H1 (cell line): ENCODE data around the gene SLMAP.

Experiments
- CEBPB ChIP-seq: IDR thresholded peaks from 2 replicates; pipeline ENCODE4 v1.6.1; 2012; ENCODE audit warnings: low read depth, low read length
- CREB1 ChIP-seq: IDR thresholded peaks from 2 replicates; pipeline ENCODE4 v1.6.1; 2012; ENCODE audit warnings: inconsistent platforms
- EZH2 ChIP-seq: fragments of 200-600 bp; sonication (generic); IDR thresholded peaks from 2 replicates; pipeline ENCODE4 v1.7.1; 2012; ENCODE audit warnings: low read depth, mild to moderate bottlenecking, moderate library complexity, low read length, inconsistent platforms; ENCODE audit not compliant: severe bottlenecking
- GABPA ChIP-seq: IDR thresholded peaks from 2 replicates; pipeline ENCODE4 v1.6.1; 2011; ENCODE audit warnings: mild to moderate bottlenecking, low read length, moderate library complexity, borderline replicate concordance; ENCODE audit not compliant: insufficient read depth
- HDAC2 ChIP-seq, 2 experiments: fragments of 300-600 bp in 1 of 2; sonication (generic) in 1 of 2; IDR thresholded peaks; 2 replicates each; pipeline ENCODE4 v1.6.1; 2011 to 2012; ENCODE audit warnings: low read depth in 2 of 2, low read length in 2 of 2, mild to moderate bottlenecking in 2 of 2, moderate library complexity in 2 of 2, borderline replicate concordance in 1 of 2, inconsistent platforms in 1 of 2
- KDM5A ChIP-seq: fragments of 200-600 bp; IDR thresholded peaks from 2 replicates; pipeline ENCODE4 v1.7.1; 2012; ENCODE audit warnings: mild to moderate bottlenecking, low read length, inconsistent platforms, mixed read lengths
- POLR2A ChIP-seq, 2 experiments: IDR thresholded peaks; 1 replicate in 1 of 2; 2 replicates in 1 of 2; pipeline ENCODE4 v1.6.1; 2011; ENCODE audit warnings: low read depth in 2 of 2, low read length in 2 of 2, mild to moderate bottlenecking in 2 of 2; ENCODE audit errors: control extremely low read depth in 1 of 2
- POLR2AphosphoS5 ChIP-seq: IDR thresholded peaks from 2 replicates; pipeline ENCODE4 v1.6.1; 2011; ENCODE audit warnings: low read depth, low read length
- RXRA ChIP-seq: IDR thresholded peaks from 2 replicates; pipeline ENCODE4 v1.6.1; 2011; ENCODE audit warnings: low read depth, mild to moderate bottlenecking, low read length, moderate library complexity; ENCODE audit not compliant: insufficient read depth
- YY1 ChIP-seq: IDR thresholded peaks from 2 replicates; pipeline ENCODE4 v1.6.1; 2011; ENCODE audit warnings: low read depth, mild to moderate bottlenecking, low read length
- TF ChIP-seq, protein P1 (sequence below), 3 experiments: IDR thresholded peaks; 1 replicate in 2 of 3; 2 replicates in 1 of 3; pipeline versions ENCODE4 v1.5.1 to v1.6.1; 2011; ENCODE audit warnings: low read length in 3 of 3, mild to moderate bottlenecking in 3 of 3, inconsistent platforms in 2 of 3, low read depth in 1 of 3, moderate library complexity in 1 of 3; ENCODE audit not compliant: insufficient read depth in 1 of 3; ENCODE audit errors: control extremely low read depth in 1 of 3

DNA sequence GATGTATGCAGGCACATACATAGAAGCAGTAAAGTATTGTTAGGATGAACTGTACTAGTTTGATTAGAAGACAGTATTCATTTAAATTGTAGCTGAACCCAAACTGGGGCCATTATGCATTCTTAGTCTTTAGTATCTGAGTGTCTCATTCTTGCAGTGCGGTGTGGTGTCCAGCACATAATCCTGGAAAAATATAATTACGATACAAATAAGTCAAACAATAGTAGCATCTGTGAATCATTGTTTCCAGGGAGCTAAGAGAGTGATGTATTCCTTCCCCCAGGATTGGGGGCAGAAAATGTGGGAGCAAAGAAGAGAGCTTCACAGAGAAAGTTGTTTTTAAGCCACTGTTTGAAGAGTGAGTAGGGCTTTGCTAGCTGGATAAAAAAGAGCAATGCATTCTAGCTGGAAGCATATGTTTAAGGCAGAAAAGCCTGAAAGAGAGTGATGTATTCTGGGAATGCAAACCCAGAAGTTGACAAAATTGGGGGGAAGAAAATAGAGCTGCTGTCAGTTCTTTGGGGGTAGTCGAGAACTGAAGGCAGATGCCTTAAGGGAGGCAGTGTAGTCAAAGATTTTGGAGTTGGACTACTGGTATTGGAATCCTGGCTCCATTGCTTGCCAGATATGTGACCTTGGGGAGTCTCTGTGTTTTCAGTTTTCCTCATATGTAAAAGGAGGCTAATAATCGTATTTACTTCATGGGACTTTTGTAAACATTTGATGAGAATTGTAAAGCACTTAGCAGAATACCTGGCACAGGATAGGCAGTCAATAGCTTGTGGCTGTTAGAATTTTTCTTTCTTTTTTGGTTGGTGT, 14.1 kb downstream of the SLMAP start:
- TF ChIP-seq HDAC2 (IDR thresholded peaks at IDR 0.05; ENCODE audit: borderline replicate concordance in 1 of 2, low read depth in 2 of 2, low read length in 2 of 2) (no peak), POLR2AphosphoS5 (no peak), RXRA (no peak), YY1 (no peak), CEBPB (no peak), POLR2A (IDR thresholded peaks at IDR 0.05; ENCODE audit: control extremely low read depth in 1 of 2, low read depth in 2 of 2, low read length in 2 of 2) (no peak), CREB1 (no peak), EZH2 (no peak), KDM5A (no peak), GABPA (no peak)
- TF ChIP-seq, protein P1, sequence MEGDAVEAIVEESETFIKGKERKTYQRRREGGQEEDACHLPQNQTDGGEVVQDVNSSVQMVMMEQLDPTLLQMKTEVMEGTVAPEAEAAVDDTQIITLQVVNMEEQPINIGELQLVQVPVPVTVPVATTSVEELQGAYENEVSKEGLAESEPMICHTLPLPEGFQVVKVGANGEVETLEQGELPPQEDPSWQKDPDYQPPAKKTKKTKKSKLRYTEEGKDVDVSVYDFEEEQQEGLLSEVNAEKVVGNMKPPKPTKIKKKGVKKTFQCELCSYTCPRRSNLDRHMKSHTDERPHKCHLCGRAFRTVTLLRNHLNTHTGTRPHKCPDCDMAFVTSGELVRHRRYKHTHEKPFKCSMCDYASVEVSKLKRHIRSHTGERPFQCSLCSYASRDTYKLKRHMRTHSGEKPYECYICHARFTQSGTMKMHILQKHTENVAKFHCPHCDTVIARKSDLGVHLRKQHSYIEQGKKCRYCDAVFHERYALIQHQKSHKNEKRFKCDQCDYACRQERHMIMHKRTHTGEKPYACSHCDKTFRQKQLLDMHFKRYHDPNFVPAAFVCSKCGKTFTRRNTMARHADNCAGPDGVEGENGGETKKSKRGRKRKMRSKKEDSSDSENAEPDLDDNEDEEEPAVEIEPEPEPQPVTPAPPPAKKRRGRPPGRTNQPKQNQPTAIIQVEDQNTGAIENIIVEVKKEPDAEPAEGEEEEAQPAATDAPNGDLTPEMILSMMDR (IDR thresholded peaks at IDR 0.05; ENCODE audit: control extremely low read depth in 1 of 3, insufficient read depth in 1 of 3, low read depth in 1 of 3, low read length in 3 of 3) = no peak
